Ovary (tissue), 9 donors: ENCODE results near the gene LRRC31. TPM values are rescaled to one million over a fixed set of nuclear protein-coding genes. Genes with fewer than 3 reads are reported as not detected.

ENCODE experiments used
- DNase-seq, 5 donors: peaks; one replicate each; pipeline ENCODE4 v3.0.0-alpha.2; 2019 to 2020
- H3K27ac ChIP-seq, 2 donors: fragments of 200-600 bp; one replicate each; pipeline versions ENCODE4 v1.5.1 to v1.8.0; 2019 to 2022
- H3K27me3 ChIP-seq: fragments of 200-600 bp; one replicate; pipeline ENCODE4 v1.8.0; 2022
- H3K36me3 ChIP-seq: fragments of 200-600 bp; sonication (generic); one replicate; pipeline ENCODE4 v1.5.1; 2019
- H3K4me1 ChIP-seq: one replicate; pipeline ENCODE4 v1.8.1; 2013; ENCODE audit warnings: mild to moderate bottlenecking, moderate library complexity; ENCODE audit not compliant: insufficient read depth
- H3K4me3 ChIP-seq: fragments of 200-600 bp; sonication (generic); one replicate; pipeline ENCODE4 v1.5.1; 2017
- H3K9me3 ChIP-seq, 2 donors: fragments of 200-600 bp in 1 of 2; sonication (generic) in 1 of 2; one replicate each; pipeline versions ENCODE4 v1.5.1 to v1.8.1; 2013 to 2019; ENCODE audit warnings: mild to moderate bottlenecking in 1 of 2, moderate library complexity in 1 of 2
- CTCF ChIP-seq, 3 donors: fragments of 450-650 bp in 2 of 3; fragments of 200-600 bp in 1 of 3; IDR thresholded peaks; one replicate each; pipeline versions ENCODE4 v1.5.1 to v1.8.0; 2016 to 2022; ENCODE audit warnings: antibody characterized with exemption in 3 of 3, mild to moderate bottlenecking in 1 of 3
- EP300 ChIP-seq: sonication (generic); formaldehyde crosslinking; IDR thresholded peaks from one replicate; pipeline ENCODE4 v1.6.1; 2017; ENCODE audit warnings: antibody characterized with exemption
- POLR2A ChIP-seq: fragments of 450-650 bp; IDR thresholded peaks from one replicate; pipeline ENCODE4 v1.6.1; 2017; ENCODE audit warnings: antibody characterized with exemption, mild to moderate bottlenecking, moderate library complexity
- WGBS, 3 donors: extraction: QIAGEN DNeasy Blood & Tissue Kit in 1 of 3; methylation state at CpG; one replicate each; pipeline versions ENCODE4 v1.1.5 to v1.1.7; 2013 to 2017; 5-methylcytosine and 5-hydroxymethylcytosine counted together
- intact Hi-C, 4 donors: fragments of 100-400 bp; cut with DNase I; formaldehyde crosslinking; loops; one replicate each; pipeline versions ENCODE4 v1.11.0 to v1.15.1; 2022 to 2023
- polyA plus RNA-seq, 2 donors: library from polyadenylated mRNA; stranded (reverse); fragments of 200-250 nt in 1 of 2; fragments of 350-450 nt in 1 of 2; fragmentation: Illumina TruSeq in 1 of 2; extraction: RNeasy Lipid Tissue Mini Kit (QIAGEN cat#74804) in 1 of 2; gene quantifications; one replicate each; pipeline ENCODE4 v1.2.3, GENCODE V29; 2013 to 2014
- total RNA-seq, 7 donors: library from RNA; depleted of rRNA in 2 of 7; stranded (reverse); fragments of >200 nt in 2 of 7; fragmentation: NEBNext Ultra II Directional in 3 of 7; extraction: Animal tissue kit (Norgen Biotek cat#: 25700) in 3 of 7; gene quantifications; one replicate each; pipeline versions ENCODE4 v1.1.0 to v1.2.4, GENCODE V29; 2016 to 2023
- donor health status: DM: no; HTN: no; CAD: no; lungs with moderate emphysema.
- donor health status: DM: no; HTN: no; CAD: no.
- donor health status: Bipolar disorder and iron deficiency.
- donor health status: DM: yes; HTN: yes; CAD: no.
- donor health status: DM: no; HTN: no; CAD: no.
- donor health status: DM: yes; HTN: yes; CAD: no.

LRRC31 gene
- total and polyA plus RNA-seq, 9 donors = not detected

GRCh38 chr3:169847896-169848295, 21.8 kb downstream of the LRRC31 start:
- 19 to 25% (median 23%) methylated on average over 4 of the region's 4 CpGs for WGBS, 3 donors
- no peaks in the 10 kb centered on the region for H3K4me1 ChIP-seq
- intact Hi-C loops = no loop called here

GRCh38 chr3:169846458-169847193, 23.1 kb downstream of the LRRC31 start:
- intact Hi-C loops = no loop called here
- no peak for DNase-seq
- 92 to 93% (median 93%) methylated on average over 11 of the region's 11 CpGs for WGBS, 3 donors
- Histone ChIP-seq H3K4me1 (no peaks in the 10 kb centered on the region), H3K4me3 (no peak overlapping the region), H3K36me3 (no peaks in the 10 kb centered on the region), H3K9me3 (no peaks in the 10 kb centered on the region), H3K27ac (no peak overlapping the region), H3K27me3 (no peaks in the 10 kb centered on the region)
- TF ChIP-seq CTCF (IDR thresholded peaks at IDR 0.05) = no peak
- no peak for TF ChIP-seq EP300
- TF ChIP-seq POLR2A = no peak

More at GRCh38 chr3:169847896-169848295, 21.8 kb downstream of the LRRC31 start:
- no peaks in the 10 kb centered on the region for H3K9me3 ChIP-seq
- H3K4me3 ChIP-seq = no peak overlapping the region
- no peaks in the 10 kb centered on the region for H3K27me3 ChIP-seq
- no peak for DNase-seq
- no peak overlapping the region for H3K27ac ChIP-seq
- H3K36me3 ChIP-seq = no peaks in the 10 kb centered on the region
- TF ChIP-seq EP300 (no peak), CTCF (IDR thresholded peaks at IDR 0.05) (no peak), POLR2A (no peak)

- Histone ChIP-seq H3K36me3 (no peaks in the 10 kb centered on the region), H3K4me3 (no peak overlapping the region), H3K27ac (no peak overlapping the region), H3K4me1 (no peaks in the 10 kb centered on the region), H3K27me3 (no peaks in the 10 kb centered on the region), H3K9me3 (no peaks in the 10 kb centered on the region)
- WGBS, 3 donors = 50 to 58% (median 53%) methylated on average over 3 of the region's 3 CpGs
- TF ChIP-seq POLR2A = no peak
- TF ChIP-seq EP300 = no peak
- TF ChIP-seq CTCF (IDR thresholded peaks at IDR 0.05) = no peak
- intact Hi-C loops = no loop called here
- no peak for DNase-seq
Measured at GRCh38 chr3:169842960-169843359, 26.8 kb downstream of the LRRC31 start.

GRCh38 chr3:169841171-169841570, 28.6 kb downstream of the LRRC31 start:
- H3K27me3 ChIP-seq = no peaks in the 10 kb centered on the region
- DNase-seq = no peak
- no peak overlapping the region for H3K27ac ChIP-seq
- no peaks in the 10 kb centered on the region for H3K9me3 ChIP-seq
- H3K4me1 ChIP-seq = no peaks in the 10 kb centered on the region
- 25 to 36% (median 32%) methylated on average over 4 of the region's 4 CpGs for WGBS, 3 donors
- no peak for TF ChIP-seq EP300
- TF ChIP-seq CTCF (IDR thresholded peaks at IDR 0.05) = no peak
- TF ChIP-seq POLR2A = no peak
- intact Hi-C loops = no loop called here
- no peaks in the 10 kb centered on the region for H3K36me3 ChIP-seq
- no peak overlapping the region for H3K4me3 ChIP-seq
